ENCODE measurements around the gene RCOR2.

Gene RCOR2

DNA sequence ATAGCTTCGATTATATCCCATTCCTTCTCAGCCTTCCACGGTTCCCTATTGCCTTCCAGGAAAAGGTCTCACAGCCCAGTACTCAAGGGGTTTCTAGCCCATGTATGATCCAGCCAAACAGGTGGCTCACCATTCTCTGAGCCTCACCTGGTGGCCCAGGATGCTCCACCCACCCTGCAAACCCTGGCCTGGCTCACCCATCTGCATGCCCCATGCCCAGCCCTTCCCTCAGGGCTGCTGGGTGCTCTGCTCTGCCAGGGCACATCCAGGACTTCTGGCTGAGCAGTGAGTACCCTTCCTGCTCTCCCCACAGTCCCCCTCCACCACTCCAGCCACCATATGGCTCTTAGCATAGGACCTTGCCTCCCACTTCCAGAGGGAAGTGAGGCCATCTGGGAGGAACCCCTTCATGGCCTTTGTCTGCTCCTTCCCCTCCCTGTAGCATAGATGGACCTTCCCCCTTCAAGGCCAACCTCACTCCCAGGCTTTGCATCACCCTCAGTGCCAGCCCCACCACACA lies 5.8 kb upstream of the RCOR2 start:
- DNase-seq, result no peak

DNA sequence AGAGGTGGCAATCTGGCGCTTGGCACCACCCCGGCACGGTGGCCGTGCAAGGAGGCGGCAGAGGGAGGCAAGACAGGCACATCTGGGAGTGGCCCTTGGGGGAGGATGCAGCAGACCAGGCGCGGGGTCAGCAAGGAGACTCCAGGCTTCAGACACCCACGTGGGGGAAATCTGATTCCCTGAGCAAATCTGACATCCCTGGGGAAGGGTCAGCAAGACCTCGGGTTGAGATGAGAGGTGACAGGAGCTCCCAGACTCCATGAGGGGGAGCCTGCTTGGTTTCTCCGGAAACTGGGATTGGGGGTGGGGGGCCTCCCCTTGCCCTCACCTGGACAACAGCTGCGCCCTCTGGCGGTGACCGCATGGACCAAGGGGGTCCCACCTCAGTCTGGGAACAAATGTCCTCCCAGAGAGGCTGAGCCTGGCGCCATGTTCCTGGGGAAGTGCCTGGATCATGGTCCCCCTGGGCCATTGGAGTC lies 4.0 kb upstream of the RCOR2 start:
- DNase-seq, result no peak

DNA sequence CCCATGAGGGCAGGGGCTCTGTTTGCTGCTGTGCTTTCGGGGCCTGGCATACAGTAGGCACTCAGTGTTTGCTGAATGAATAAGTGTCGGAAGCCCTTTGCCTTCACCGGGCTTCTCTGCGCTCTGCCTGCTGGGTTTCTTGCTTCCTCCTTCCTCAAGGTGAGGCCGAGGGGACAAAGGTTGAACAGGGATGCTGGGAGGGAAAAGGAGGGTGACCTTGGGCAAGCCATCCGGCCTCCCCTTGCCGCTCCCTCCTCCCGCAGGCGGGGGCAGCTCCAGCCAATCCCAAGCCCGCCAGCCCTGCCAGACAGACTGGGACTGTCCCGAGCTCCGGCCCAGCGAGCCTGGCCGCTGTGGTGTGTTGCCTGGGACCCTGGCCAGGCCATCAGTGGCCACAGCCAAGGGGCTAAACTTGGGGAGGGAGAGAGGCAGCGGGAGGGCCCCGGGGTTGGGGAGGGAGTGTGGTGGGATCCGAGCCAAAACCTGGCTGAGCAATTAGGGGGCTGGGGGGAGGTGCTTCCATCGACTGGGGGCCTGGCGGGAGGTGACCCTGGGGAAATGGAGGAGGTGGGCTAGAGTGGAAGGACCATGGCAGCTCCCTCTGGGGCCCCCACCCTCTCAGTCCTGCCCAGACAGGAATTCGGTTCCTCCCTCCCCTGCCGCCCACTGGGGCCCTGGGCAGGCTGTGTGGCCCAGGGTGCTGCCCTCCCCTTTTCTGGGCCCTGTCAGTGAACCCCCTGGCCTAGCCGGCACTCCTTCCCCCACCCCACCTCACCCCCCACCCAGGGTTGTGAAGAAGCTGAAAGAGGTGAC lies 3.4 kb upstream of the RCOR2 start:
- no peak for DNase-seq

DNA sequence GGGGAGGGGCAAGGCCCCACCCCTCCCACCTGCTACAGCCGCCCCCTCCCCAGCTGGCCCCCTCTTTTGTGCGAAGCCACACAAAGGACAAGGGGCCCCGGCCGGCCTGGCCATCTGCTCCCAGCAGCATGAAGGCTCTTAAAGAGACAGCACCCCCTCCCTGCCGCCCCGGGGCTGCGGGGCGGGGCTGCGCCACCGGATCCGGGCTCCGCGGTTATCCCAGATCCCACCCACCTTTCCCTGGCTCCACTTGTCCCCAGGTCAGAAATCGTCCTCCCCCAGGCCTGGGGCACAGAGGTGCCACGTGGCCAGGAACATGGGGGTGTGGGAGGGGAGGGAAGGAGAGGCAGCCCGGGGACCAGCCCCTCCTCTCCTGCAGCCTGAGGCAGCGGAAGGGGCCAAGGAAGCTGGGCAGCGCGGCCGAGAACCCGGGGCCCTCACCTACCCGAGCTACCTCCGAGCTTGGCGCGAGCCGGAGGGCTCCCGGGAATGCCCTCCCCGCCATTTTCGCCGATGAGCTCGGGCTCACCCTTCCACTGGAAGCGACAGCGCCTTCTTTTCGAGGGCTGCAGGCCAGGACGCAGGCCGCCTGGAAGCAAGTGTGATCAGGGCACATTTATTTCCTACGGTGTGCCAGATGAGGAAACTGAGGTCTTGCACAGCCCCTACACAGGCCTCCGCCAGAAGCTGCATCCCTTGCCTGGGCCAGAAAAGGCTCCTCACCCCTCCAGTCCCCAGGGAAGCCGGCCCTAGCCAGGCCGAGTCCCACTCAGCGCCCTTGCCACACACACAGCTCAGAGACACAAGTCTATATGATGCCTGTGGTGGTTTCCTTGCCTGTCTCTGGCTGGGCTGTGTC lies 2.5 kb upstream of the RCOR2 start:
- no peak for DNase-seq

DNA sequence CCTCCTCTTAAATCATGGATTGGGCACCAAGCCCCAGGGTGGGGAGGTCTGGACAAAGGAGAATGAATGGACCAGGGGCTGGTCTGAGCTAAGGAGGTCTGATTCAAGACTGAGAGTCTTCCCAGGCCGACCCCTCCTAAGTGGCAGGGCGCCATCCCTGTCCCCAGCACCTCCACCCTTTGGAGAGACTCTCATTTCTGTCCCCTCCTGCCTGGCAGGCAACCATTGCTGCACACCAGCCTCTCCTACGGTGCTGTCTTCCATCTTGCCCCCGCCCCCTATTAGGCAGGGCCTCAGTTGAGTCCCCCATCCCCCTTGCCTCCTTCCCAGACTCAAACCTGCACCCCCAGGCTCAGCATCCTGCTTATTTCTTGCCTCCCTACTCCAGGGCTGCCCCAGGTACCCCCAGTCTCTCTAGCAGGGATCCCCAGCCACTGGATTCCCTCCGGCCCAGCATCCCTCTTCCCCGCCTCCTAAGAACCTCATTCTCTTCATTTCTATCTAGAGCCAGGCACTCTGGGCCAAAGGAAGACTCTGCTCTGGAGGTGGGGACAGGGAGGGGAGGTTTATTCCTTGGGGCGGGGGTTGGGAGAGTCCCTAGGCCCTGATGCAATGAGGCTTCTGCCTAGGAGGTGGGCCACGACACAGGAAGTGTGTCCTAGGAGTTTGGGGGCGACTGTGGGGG lies 1.7 kb upstream of the RCOR2 start:
- no peak for DNase-seq

DNA sequence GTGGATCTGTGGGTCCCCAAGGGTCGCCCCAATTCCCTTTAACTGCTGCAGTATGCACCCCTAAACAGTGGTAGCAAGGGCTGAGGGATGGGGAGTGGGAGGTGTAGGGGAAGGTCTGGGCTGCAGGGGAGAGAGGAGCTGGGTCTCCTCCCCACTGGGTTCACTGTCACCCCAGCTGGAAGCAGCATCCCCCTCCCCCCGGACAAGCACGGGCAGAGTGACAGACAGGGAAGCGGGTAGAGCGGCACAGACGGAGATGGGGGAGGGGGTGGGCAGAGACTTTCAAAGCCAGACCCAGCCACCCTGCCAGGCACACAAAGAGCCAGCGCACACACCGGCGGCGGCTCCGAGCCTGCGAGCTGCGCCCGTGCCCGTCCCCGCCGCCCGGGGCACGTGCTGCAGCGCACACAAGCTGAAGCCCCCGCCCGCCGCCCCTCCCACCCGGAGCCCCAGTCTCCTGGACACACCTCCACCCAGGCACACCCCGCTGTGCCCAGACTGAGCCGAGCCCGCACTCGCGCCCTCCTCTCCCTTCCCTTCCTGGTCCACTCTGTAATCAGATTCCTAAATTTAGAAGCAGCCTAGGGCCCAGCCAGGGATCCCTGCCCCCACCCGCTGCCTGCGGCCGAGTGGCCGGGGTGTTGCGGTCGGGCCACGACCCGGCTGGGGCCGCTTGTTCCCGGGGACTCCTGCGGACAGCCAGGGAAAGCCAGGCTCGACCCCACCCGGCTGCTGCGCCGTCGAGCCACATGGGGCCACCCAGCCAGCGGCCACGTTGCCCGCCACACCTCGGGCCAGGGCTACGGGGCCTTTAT lies 935 bp upstream of the RCOR2 start:
- no peak for DNase-seq

DNA sequence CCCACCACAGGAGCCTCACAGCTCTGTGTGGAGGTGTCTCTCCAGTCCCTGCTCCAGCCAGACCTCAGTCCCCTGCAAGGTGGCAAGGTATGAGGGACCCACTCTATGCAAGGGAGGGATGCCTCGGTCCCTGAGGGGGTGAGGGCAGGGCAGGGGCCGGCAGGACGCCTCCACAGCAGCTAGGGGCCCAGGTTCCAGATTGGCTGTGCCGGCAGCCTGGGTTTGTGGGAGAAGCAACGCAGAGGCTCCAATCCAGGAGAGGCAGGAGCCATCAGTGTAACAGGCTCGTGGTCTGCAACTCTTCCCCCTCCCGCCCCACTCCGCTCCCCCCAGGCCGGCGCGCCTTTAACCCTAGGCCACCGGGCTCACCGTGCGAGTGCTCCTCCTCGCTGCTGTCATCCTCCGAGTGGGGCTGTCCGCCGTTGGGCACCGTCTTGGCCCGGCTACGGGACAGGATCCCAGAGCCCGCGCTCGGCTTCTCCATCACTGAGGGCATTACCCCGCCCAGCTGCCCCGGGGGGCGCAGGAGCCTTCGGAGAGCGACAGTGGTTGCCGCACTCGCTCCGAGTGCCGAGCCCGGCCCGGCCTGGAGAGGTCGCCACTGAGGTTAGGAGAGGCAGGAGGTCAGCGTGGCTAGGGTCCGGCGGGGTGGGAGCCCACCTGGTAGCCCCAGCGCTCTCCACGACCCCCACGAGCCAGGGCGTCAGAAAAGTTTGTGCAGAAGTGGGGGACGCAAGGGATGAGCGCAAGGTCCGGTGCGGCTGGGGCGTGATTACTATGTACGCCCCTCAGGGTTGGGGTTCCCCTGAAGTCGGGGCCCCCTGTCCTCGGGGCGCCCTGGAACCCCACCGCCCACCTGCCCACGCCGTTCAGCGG lies 765 bp downstream of the RCOR2 start:
- DNase-seq, result no peak

DNA sequence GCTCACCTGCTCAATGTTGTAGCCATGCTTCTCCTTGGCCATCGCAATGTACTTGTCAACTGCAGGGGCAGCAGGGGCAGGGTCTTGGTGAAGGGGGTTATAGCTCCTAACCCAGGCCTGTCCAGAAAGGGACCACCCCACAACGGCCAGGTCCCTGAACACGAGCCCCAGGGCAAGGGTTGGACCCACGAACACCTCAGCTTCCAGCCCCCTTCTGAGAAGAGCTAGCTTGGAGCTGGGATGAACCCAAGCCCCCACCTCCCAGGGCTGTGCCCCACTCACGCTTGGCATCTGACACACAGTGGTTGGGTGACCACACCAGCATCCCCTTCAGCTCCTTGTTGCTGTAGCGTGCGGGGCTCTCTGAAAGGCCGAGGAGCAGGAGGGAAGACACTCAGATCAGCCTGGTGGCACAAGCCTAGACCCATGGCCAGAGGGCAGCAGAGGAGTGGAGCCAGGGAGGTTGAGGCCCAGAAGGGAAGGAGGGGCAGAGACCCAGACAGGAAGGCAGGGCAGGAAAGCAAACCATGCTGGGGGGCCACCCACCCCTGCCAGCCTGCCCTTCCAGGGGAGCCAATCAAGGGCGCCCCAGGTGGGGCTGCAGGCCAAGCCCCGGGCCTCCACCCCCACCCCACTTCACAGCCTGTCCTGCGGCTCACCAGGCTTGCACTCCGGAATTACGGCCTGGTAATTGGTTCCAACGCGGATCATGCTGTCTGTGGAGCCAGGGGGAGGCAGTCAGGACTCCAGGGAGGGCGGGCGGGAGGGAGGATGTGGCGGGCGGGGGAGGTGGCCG lies 1.9 kb downstream of the RCOR2 start:
- DNase-seq, result no peak

DNA sequence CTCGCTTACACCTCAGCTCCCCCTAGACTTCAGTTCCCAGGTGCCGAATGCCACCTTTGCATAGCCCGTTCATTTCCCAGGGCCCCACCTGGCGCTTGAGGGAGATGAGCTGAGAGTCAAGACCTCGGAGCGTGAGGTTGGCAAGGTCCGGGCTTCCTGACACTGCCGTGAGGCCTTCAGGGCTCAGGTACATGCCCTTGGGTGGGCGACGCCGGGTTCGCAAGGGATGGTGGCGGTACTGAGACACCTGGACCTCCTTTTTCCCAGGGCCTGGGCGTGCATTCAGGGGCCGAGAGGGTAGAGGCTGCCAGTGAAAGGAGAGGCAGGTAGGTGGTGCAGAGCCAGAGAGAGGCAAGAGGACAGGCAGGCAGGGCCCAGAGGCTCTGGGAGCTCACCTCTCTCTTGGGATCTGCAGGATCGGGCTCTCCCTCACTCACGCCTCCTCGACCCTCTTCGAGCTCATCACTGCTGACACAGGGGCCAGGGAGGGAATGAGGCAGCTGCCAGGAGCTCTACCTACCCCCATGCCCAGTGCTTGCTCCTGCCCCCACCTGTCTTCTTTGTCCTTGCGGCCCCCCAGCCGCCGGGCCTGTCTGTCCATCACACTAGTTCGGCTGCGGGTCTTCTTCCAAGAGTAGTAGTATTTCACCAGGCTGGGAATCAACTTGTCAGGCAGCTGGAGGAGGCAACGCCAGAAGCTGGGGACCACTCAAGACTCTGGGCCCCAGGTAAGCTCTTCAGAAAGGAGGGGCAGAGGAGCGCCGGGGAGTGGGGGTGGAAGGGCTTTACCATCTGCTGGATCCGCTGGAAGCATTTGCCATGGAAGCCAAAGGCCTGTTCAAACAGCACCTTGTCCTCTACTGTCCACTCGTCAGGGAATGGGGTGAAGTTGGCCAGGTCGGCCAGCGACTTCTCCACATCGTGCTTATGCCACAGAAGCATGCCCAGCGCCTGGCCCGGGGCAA lies 2.8 kb downstream of the RCOR2 start:
- DNase-seq, result no peak

DNA sequence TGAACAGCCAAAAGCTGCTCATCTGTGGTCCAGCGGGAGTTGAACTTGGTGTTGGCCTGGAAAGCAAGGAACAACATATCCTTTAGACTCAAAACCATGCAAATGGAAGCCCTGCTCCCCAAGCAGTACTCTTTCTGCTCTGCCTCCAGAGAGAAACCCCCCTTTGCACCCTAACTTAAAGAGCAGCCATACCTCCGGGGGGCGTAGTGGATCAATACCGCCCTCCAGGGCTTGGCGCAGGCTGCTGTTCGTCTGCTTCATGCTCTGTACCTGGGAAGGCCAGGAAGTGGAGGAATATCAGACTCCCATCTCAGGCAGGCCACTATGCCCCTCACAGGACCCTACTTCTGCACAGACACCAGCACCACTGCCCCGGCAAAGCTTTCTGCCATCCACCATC lies 4.3 kb downstream of the RCOR2 start:
- DNase-seq, result no peak

DNA sequence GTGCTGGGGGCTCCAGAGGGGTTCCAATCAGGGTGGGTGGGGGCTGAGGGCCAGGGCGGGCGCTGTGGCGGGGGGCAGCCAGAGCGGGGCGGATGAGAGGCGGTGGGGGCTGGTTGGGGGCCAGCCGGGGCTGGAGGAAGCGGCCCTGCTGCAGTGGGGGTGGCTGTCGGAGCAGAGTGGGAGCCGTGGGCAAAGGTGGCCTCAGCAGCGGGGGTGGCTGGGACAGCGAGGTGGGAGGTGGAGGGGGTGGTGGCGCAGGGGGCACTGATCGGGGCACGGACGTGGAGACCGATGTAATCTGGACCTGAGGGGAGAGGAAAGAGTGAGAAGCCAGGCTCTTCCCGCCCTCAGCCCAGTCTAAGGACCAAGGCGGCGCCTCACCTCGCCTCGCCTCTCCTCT lies 5.1 kb downstream of the RCOR2 start:
- no peak for DNase-seq

DNA sequence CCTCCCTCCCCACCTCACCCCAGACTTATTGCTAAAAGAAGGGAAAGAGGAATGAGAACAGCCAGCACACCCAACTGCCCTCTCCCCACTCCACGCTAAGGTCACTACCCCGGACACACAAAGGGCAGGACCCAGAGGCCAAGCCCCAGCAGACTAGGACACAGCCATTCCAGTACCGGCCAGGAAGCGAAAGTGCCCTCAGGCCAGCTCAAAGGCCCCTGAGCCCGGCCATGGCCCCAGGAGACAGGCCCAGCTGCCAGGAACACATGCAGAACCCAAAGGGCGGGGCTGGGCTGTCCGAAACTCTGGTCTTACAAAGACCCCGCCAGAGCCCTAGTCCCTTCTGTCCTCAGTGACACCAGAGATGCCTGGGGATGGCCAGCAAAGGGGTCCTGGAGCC lies 5.5 kb downstream of the RCOR2 start:
- DNase-seq, result no peak

DNA sequence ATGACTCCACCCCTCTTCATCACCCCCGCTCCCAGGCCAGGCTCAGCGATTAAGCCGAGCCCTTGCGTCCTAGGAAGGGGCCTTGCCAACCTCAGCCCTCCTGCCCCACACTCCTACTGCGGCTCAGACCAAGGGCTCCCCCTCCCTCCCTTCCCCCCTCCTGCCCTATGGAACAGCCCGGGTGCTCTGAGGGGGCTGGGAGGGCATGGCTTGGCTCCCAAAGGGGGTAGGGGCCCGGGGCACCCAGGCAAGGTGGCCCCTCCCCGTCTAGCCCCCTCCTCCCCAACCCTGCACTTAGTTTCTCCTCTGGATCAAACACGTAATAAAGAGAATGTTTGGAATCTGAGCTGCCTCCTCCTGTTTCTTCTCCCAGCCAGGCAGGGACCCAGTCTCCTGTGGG lies 6.3 kb downstream of the RCOR2 start:
- DNase-seq, result no peak

DNA sequence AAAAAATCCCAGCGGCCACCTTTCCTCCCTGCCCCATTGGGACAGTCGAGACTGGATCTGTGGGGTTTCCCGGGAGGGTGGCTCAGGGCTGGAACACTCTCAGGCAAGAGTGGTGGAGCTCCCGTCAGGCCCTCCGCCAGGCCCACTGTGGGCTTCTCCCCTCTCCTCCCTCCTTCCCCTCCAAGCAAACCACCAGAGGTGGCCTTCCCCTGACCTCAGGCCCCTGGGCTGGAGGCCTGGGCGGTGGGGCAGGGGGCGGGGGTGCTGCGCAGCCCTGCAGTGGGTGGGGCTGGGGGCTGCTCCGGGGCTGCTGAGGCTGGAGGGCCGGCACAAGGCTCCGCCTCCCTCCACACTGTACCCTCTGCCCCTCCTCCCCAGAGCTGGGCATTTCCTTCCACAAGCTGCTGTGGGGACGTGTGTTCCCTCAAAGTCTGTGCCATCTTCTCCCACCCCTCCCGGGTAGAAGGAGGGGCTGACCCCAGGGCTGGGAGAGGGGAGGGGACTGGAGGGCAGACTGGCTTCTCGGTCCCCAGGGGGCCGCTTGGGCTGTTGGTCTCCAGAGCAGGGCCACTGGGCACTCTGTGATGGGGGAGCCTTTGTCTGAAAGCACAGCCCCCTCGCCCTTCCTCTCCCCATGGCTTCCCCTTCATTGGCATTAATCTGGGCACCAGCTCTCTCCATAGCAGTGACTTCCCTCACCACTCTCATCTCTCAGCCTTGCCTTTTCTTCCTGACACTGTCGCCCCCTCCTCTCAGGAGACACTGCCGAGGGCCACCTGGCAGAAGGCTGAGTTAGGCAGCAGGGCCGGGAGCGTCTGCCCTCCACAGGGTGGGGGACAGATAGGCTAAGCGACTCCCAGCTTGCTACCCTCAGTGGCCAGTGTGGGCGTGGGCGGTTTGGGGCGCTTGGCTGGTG lies 7.1 kb downstream of the RCOR2 start:
- no peak for DNase-seq

DNA sequence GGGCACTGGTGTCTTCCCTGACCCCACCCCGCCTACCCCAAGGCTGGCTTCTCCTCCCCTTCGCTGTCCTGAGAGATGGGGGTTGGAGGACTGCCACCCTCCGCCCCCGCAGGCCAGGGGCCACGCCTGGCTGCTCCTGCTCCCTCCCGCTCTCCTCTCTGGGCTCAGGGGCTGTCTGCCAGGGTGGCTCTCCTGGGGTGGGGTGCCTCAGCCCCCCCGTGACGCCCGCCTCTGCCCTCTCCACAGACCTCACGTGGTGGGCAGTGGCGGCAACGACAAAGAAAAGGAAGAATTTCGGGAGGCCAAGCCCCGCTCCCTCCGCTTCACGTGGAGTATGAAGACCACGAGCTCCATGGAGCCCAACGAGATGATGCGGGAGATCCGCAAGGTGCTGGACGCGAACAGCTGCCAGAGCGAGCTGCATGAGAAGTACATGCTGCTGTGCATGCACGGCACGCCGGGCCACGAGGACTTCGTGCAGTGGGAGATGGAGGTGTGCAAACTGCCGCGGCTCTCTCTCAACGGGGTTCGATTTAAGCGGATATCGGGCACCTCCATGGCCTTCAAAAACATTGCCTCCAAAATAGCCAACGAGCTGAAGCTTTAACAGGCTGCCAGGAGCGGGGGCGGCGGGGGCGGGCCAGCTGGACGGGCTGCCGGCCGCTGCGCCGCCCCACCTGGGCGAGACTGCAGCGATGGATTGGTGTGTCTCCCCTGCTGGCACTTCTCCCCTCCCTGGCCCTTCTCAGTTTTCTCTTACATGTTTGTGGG lies 8.1 kb downstream of the RCOR2 start:
- no peak for DNase-seq

DNA sequence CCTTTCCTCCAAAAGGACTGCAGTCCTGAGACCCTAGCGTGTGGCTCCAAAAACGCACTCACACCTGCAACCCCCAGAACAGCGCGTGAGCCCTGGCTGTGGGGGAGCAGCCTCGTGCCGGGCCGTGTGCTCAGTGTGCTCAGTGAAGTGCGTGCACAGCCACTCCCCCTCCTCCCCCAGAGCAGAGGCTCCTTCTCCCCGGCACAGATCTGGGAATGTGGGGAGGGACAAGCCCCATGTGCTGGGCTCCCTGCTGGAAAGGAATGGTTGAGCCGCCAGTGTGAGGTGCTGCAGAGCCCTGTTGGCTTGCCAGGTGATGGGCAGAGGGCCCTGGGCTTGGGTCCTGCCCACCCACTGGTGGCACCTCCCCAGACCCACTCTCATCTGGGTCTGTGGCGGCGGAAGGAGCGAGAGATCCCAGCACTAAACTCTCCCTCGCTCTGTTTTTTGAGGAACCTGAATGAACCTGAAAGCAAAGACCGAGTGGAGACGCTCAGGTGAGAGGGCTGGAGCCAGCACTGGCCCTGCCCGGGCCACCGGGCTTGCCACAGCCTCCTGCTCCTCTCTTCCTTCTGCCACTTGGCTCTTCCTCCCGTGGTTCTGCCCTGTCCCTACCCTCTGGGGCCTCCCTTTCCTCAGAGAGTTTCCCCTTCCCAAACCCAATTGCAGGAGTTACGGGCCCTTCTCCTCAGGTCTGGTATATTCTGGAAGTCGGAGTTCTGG lies 9.0 kb downstream of the RCOR2 start:
- no peak for DNase-seq

DNA sequence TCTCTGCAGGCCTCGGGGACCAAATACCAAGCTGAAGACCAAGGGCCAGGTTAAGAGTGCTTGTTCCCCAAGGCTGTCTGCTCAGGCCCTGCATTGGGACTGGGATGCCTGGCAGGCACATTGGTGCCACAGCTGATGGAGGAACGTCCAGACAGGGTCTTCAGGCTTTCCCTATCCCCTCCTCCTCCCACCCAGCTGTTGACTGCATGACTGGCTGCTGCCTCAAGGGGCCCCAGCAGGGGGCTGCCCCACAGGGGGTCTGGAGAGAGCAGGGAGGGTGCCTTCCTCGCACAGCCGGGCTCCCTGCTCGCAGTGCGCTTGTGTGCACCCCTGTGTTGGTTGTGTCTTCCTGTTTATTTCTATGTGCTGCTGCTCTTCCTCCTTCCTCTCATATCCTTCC lies 9.9 kb downstream of the RCOR2 start:
- DNase-seq, result no peak

Measured in SW 1271 (cell line).